GM19025 (cell line): ENCODE data around the gene KIRREL3.

Experiments used
- ATAC-seq: cut with Tn5 transposase; IDR thresholded peaks from one replicate; pipeline ENCODE4 v1.9.1; 2021; ENCODE audit warnings: mild to moderate bottlenecking, low read depth, moderate library complexity; ENCODE audit not compliant: unreplicated experiment

The KIRREL3 gene

DNA sequence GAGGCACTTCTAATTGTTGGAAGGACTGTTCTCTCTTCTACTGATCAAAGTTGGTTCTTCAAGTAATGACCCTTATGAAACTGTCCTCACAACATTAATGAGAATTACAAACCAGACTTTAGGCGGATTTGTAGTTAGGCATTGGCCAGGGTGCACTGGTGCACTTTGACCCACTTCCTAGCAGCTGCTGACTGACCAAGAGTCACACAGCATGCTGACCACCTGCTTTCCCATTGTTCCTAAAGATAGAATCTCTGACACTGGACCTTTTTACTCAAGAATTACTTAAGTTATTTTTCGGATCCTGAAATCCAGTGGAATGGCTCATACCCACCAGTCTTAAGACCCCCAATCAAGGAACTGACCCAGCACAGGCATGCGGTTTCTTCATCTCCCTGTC, 381.1 kb downstream of the KIRREL3 start:
- ATAC-seq = no peak

- no peak for ATAC-seq
Observed at GRCh38 chr11:126615845-126616244, 384.7 kb downstream of the KIRREL3 start.

GRCh38 chr11:126613272-126613671, 387.3 kb downstream of the KIRREL3 start:
- no peak for ATAC-seq

GRCh38 chr11:126612671-126613070, 387.9 kb downstream of the KIRREL3 start:
- ATAC-seq = no peak

GRCh38 chr11:126611438-126611837, 389.1 kb downstream of the KIRREL3 start:
- ATAC-seq = no peak

GRCh38 chr11:126608658-126609057, 391.9 kb downstream of the KIRREL3 start:
- no peak for ATAC-seq

- no peak for ATAC-seq
Observed at GRCh38 chr11:126607776-126608541, 392.6 kb downstream of the KIRREL3 start.

GRCh38 chr11:126607374-126607773, 393.2 kb downstream of the KIRREL3 start:
- no peak for ATAC-seq

DNA sequence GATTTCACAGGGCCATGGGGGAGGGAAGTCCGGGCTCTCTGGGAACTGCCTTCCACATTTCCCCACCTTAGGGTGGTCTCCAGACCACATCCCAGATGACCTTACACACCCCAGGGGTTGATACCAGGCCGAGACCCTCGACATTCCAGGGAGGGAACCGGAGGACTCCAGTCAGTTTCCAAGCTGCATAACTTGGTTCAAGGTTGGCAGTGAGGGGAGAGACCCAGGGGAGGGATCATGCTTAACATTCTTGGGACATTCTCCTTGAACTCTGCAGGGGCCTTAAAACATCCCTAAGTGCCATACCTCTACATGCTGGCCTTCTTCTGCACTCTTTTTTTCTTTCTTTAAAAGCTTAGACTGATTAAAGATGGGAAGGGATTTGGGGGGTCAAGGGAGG, 394.1 kb downstream of the KIRREL3 start:
- no peak for ATAC-seq

GRCh38 chr11:126604461-126604860, 396.1 kb downstream of the KIRREL3 start:
- ATAC-seq = no peak

GRCh38 chr11:126603486-126603885, 397.1 kb downstream of the KIRREL3 start:
- no peak for ATAC-seq

GRCh38 chr11:126602993-126603392, 397.6 kb downstream of the KIRREL3 start:
- ATAC-seq = no peak

DNA sequence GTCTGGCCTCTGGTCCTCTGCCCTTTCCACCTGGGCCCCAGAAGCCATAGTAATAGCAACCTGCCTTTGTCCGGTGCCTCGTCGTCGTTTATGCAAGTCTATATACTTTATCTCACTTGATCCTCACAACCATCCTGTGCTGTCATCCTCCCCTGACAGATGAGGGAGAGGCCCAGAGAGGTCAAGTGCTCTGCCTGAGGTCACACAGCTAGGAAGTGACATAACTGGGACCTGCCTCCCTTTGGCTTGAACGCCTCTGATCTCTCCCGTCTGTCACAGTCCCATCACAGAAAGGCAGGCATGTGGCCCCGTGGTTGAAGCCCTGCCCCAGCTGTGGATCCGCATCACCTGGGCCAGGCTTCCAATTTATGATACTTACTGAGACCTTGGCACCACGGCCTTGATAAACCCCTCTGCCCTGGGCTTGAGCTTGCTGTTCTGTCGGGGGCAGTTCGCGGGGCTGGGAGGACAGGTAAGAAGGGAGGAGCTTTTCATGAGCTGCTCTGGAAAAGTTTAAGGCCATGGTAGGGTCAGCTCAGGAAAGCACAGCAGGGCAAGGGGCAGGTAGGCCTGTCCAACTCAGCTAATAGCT, 398.1 kb downstream of the KIRREL3 start:
- ATAC-seq = no peak

DNA sequence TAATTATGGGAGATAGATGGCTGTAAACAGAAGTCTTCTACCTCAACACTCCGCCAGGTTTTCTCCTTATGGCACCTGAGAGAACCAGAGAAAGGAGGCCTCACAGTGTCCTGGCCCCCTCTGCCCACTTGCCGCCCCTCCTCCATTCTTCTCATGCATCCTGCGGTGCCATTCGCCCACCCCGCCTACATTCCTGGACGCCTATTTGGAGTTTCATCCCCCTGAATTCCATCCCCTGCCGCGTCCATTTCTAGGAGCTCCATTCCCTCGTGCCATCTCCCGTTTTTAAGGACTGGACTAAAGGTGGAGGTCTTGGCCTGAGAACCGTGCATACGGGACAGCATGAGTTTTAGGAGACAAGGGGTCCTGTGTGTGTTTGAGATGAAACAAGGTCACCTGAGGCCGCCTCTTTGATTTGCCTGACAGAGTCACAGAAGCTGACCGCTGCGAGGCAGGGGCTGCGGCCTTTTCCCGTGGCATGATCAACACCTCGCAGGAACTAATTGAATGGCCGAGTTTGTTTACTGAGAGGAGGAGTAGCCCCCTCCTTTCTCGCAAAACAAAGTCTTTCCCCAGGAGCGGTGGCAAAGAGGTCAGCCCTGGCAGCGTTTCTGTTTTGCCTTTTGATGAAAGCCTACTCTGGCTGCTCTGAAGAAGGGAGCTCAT, 398.9 kb downstream of the KIRREL3 start:
- no peak for ATAC-seq

GRCh38 chr11:126601136-126601535, 399.4 kb downstream of the KIRREL3 start:
- no peak for ATAC-seq

DNA sequence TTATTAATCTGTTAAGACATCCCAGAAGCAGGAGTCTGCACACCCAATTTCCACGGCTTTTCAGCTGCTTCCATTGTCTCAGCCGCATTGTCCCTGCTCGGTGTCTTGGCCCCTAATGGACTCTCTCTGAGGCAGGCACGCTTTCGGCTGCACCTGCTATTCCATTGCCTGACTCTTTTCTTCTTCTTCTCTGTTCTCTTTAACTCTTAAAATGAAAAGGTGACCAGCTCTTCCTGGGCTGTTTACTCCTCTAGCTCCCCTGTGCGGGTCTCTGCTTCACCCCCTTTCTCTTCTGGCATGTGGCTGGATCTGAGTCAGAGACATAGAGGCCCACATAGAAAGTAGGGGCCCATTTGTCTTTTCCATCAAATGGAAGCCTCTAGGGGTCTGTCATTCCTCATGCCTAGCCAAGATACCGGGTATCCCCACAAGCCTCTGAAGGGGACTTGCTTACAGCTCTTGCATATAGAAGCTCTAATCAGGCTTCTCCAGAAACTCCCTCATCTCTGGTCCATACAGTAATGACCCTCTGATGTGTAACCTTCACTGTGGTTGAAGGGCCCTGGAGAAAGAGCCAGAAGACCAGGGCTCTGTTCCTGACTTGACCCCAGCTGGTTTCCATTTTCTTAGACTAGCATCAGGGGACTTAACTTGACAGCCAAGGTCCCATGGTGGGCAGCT, 401.2 kb downstream of the KIRREL3 start:
- ATAC-seq = no peak

- no peak for ATAC-seq
Observed at GRCh38 chr11:126598344-126599216, 402.0 kb downstream of the KIRREL3 start.

GRCh38 chr11:126597041-126597440, 403.5 kb downstream of the KIRREL3 start:
- no peak for ATAC-seq

DNA sequence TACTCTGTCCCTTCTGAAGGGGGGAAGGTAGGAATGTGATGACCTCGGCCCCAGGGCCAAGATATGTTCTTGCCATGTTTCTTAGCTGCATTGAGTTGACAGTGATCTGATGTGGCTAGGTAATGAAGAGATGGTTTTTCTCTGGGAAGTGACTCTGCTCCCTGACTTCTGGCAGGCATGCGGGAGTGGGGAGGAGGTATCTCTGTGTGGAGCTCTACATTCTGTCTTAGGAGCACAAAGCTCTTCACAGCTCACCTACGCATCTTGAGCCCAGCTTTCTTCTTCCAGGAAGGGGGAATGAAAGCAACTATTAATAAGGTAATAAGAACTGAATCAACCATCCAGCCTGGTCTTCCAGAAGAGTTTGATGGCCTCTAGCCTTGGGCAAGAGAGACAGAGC, 404.1 kb downstream of the KIRREL3 start:
- no peak for ATAC-seq

DNA sequence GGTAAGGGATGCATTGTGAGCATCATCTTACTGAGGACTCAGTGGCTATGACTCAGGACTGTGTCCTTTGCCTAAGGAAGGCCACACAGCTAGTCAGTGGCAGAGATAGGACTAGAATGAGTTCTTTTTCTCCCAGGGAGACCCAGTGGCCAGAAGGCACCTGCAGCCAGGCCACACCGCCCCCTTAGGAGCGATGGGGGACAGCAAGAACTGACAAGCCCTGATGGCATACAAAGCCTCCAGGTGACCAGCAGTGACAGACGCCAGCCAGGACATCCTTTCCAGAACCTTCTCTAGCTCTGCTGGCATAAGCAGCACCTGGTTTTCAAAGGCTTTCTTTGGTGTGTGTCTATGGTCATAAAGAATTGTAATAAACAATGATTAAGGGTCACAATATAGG, 405.0 kb downstream of the KIRREL3 start:
- ATAC-seq = no peak
